Activated CD4-positive, alpha-beta T cell treated with anti-CD3 and anti-CD28 coated beads for 48 hours (primary cell): Measurements from ENCODE around the gene RNF166.

Source experiments
- DNase-seq: peaks from one replicate; pipeline ENCODE4 v3.0.0-alpha.2; 2020

RNF166 gene

GRCh38 chr16:88738151-88739084 lies 32.2 kb upstream of the RNF166 start:
- DNase-seq, result no peak

- DNase-seq, result peak; percentile 71
Observed at GRCh38 chr16:88737298-88738150, 31.3 kb upstream of the RNF166 start.

GRCh38 chr16:88736496-88736895 lies 30.3 kb upstream of the RNF166 start:
- DNase-seq, result no peak

GRCh38 chr16:88736088-88736487 lies 29.9 kb upstream of the RNF166 start:
- no peak for DNase-seq

- no peak for DNase-seq
Observed at GRCh38 chr16:88735616-88736015, 29.4 kb upstream of the RNF166 start.

- DNase-seq, result no peak
Observed at GRCh38 chr16:88735121-88735520, 28.9 kb upstream of the RNF166 start.

- no peak for DNase-seq
Observed at GRCh38 chr16:88734361-88734728, 28.1 kb upstream of the RNF166 start.

- DNase-seq, result no peak
Observed at GRCh38 chr16:88733630-88734360, 27.6 kb upstream of the RNF166 start.

GRCh38 chr16:88732961-88733294 lies 26.7 kb upstream of the RNF166 start:
- no peak for DNase-seq

GRCh38 chr16:88732172-88732960 lies 26.2 kb upstream of the RNF166 start:
- no peak for DNase-seq

GRCh38 chr16:88731699-88732098 lies 25.5 kb upstream of the RNF166 start:
- DNase-seq, result no peak

GRCh38 chr16:88730632-88731607 lies 24.7 kb upstream of the RNF166 start:
- no peak for DNase-seq

- no peak for DNase-seq
Observed at GRCh38 chr16:88727871-88728270, 21.7 kb upstream of the RNF166 start.

- no peak for DNase-seq
Observed at GRCh38 chr16:88726981-88727380, 20.8 kb upstream of the RNF166 start.

- no peak for DNase-seq
Observed at GRCh38 chr16:88726408-88726749, 20.2 kb upstream of the RNF166 start.

GRCh38 chr16:88725609-88726407 lies 19.6 kb upstream of the RNF166 start:
- DNase-seq, result no peak

GRCh38 chr16:88724855-88725555 lies 18.8 kb upstream of the RNF166 start:
- DNase-seq, result no peak

GRCh38 chr16:88723911-88724310 lies 17.7 kb upstream of the RNF166 start:
- no peak for DNase-seq

- DNase-seq, result no peak
Observed at GRCh38 chr16:88723507-88723887, 17.3 kb upstream of the RNF166 start.
